Kidney epithelial cell (primary cell): ENCODE measurements around the gene SZRD1. TPM values are rescaled to one million over a fixed set of nuclear protein-coding genes. Genes with fewer than 3 reads are reported as not detected.

Source experiments
- DNase-seq: peaks from one replicate; pipeline ENCODE4 v3.0.0-alpha.2; 2010; ENCODE audit warnings: low read depth
- H3K27me3 ChIP-seq: 2 replicates; pipeline ENCODE4 v1.6.0; 2011; ENCODE audit warnings: low read length; ENCODE audit not compliant: control insufficient read depth, insufficient read depth
- H3K36me3 ChIP-seq: 2 replicates; pipeline ENCODE4 v1.5.1; 2011; ENCODE audit warnings: low read length; ENCODE audit not compliant: control insufficient read depth, insufficient read depth
- H3K4me3 ChIP-seq: 2 replicates; pipeline ENCODE4 v1.5.1; 2011; ENCODE audit warnings: low read depth, mild to moderate bottlenecking, control low read depth, low read length
- total RNA-seq: library from RNA; depleted of rRNA; stranded (reverse); fragments of >200 nt; gene quantifications from 2 replicates; pipeline ENCODE4 v1.2.3, GENCODE V29; 2015
- TF ChIP-seq, protein P1 (sequence below): IDR thresholded peaks from 2 replicates; pipeline ENCODE4 v1.5.1; 2011; ENCODE audit warnings: mild to moderate bottlenecking, moderate library complexity, low read length, control low read depth, inconsistent platforms; ENCODE audit not compliant: insufficient read depth, poor library complexity, severe bottlenecking

SZRD1 gene
- total RNA-seq, 1 donor from 2014 or later, result 96.0 TPM

- Histone ChIP-seq H3K4me3 (no peak overlapping the region), H3K27me3 (no peaks in the 10 kb centered on the region), H3K36me3 (no peaks in the 10 kb centered on the region)
- no peak for DNase-seq
- TF ChIP-seq, protein P1, sequence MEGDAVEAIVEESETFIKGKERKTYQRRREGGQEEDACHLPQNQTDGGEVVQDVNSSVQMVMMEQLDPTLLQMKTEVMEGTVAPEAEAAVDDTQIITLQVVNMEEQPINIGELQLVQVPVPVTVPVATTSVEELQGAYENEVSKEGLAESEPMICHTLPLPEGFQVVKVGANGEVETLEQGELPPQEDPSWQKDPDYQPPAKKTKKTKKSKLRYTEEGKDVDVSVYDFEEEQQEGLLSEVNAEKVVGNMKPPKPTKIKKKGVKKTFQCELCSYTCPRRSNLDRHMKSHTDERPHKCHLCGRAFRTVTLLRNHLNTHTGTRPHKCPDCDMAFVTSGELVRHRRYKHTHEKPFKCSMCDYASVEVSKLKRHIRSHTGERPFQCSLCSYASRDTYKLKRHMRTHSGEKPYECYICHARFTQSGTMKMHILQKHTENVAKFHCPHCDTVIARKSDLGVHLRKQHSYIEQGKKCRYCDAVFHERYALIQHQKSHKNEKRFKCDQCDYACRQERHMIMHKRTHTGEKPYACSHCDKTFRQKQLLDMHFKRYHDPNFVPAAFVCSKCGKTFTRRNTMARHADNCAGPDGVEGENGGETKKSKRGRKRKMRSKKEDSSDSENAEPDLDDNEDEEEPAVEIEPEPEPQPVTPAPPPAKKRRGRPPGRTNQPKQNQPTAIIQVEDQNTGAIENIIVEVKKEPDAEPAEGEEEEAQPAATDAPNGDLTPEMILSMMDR, result no peak
These were observed 5.7 kb downstream of the SZRD1 start for GRCh38 chr1:16372535-16373285.

DNA sequence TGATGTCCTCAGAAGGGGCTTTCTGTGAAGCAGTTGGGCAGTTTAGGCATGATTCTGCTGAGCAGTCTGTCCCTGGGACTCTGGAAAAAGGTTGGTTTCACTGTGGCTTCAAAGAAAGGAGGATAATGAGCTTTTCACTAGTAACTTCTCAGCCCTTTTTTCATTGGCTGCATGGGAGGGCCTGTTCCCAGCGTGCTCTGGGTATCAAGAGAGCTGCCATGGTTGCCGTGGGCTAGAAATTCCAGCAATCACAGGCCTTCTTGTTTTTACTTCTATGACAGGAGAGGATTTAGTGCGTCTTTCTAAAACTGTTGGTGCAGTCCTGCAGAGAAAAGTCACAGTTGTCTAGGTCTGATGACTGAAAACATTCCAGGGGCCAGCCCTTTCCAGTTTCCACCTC, 7.2 kb downstream of the SZRD1 start:
- DNase-seq, result no peak
- no peak overlapping the region for H3K4me3 ChIP-seq
- TF ChIP-seq, protein P1, result no peak
- no peaks in the 10 kb centered on the region for H3K27me3 ChIP-seq
- H3K36me3 ChIP-seq, result peaks cover 1% of the 10 kb centered on the region

GRCh38 chr1:16375521-16376340, 8.7 kb downstream of the SZRD1 start:
- TF ChIP-seq, protein P1, result no peak
- H3K27me3 ChIP-seq, result no peaks in the 10 kb centered on the region
- DNase-seq, result no peak
- H3K36me3 ChIP-seq, result peaks cover 1% of the 10 kb centered on the region
- no peak overlapping the region for H3K4me3 ChIP-seq

DNA sequence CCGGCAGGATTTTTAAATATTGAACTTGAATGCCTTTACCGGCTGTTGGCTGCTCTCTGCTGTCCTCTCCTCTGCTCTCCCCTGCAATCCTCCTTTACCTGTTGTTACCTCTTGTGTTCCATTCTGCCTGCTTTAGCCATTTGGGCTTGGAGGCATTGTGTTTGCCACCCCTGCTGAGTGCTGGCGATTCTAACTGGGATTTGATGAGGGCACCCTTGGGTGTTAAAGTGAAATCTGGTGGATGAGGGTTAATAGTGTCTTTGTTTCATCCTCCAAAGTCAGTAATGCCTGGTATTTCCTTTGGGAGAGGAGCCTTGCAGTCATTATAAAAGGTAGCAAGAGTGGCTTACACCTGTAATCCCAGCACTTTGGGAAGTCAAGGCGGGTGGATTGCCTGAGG, 9.9 kb downstream of the SZRD1 start:
- Histone ChIP-seq H3K36me3 (peaks cover 1% of the 10 kb centered on the region), H3K27me3 (no peaks in the 10 kb centered on the region), H3K4me3 (no peak overlapping the region)
- TF ChIP-seq, protein P1, result no peak
- DNase-seq, result no peak

- Histone ChIP-seq H3K36me3 (peaks cover 1% of the 10 kb centered on the region), H3K27me3 (no peaks in the 10 kb centered on the region), H3K4me3 (no peak overlapping the region)
- TF ChIP-seq, protein P1, result no peak
- DNase-seq, result no peak
These were observed 11.4 kb downstream of the SZRD1 start for GRCh38 chr1:16378443-16378842.

- DNase-seq, result no peak
- peaks cover 1% of the 10 kb centered on the region for H3K36me3 ChIP-seq
- H3K27me3 ChIP-seq, result no peaks in the 10 kb centered on the region
- TF ChIP-seq, protein P1, result no peak
- H3K4me3 ChIP-seq, result no peak overlapping the region
These were observed 13.8 kb downstream of the SZRD1 start for GRCh38 chr1:16380868-16381267.
